Nephron progenitor cell (in vitro differentiated cells): Measurements from ENCODE around the gene DIP2C.

ENCODE experiments used
- DNase-seq: peaks from one replicate; pipeline ENCODE4 v3.0.0; 2021
- H3K27ac Mint-ChIP-seq: 2 replicates; pipeline ENCODE4 v1.8.0; 2021; ENCODE audit warnings: mild to moderate bottlenecking, moderate library complexity, mixed read lengths
- H3K27me3 Mint-ChIP-seq: 2 replicates; pipeline ENCODE4 v1.8.0; 2021; ENCODE audit warnings: mild to moderate bottlenecking, low read depth, mixed read lengths; ENCODE audit not compliant: poor library complexity
- H3K36me3 Mint-ChIP-seq: 2 replicates; pipeline ENCODE4 v1.8.0; 2021; ENCODE audit warnings: low read depth, mixed read lengths
- H3K4me1 Mint-ChIP-seq: 2 replicates; pipeline ENCODE4 v1.8.0; 2021; ENCODE audit warnings: mixed read lengths
- H3K4me3 Mint-ChIP-seq: 2 replicates; pipeline ENCODE4 v1.8.0; 2021; ENCODE audit warnings: mild to moderate bottlenecking, moderate library complexity, mixed read lengths
- H3K9me3 Mint-ChIP-seq: 2 replicates; pipeline ENCODE4 v1.8.0; 2021; ENCODE audit warnings: mild to moderate bottlenecking, moderate library complexity, mixed read lengths
- CTCF ChIP-seq: fragments of 200-600 bp; sonication (generic); IDR thresholded peaks from 2 replicates; pipeline ENCODE4 v1.5.0; 2021; ENCODE audit warnings: antibody characterized with exemption

DIP2C gene

GRCh38 chr10:561721-562120 is 127.7 kb downstream of the DIP2C start:
- Mint-ChIP-seq H3K4me1 (peaks cover 52% of the 10 kb centered on the region), H3K27ac (no peak overlapping the region), H3K27me3 (peaks cover 6% of the 10 kb centered on the region), H3K4me3 (no peak overlapping the region), H3K9me3 (peaks cover 46% of the 10 kb centered on the region), H3K36me3 (peaks cover 47% of the 10 kb centered on the region)
- no peak for DNase-seq
- TF ChIP-seq CTCF, result no peak

DNA sequence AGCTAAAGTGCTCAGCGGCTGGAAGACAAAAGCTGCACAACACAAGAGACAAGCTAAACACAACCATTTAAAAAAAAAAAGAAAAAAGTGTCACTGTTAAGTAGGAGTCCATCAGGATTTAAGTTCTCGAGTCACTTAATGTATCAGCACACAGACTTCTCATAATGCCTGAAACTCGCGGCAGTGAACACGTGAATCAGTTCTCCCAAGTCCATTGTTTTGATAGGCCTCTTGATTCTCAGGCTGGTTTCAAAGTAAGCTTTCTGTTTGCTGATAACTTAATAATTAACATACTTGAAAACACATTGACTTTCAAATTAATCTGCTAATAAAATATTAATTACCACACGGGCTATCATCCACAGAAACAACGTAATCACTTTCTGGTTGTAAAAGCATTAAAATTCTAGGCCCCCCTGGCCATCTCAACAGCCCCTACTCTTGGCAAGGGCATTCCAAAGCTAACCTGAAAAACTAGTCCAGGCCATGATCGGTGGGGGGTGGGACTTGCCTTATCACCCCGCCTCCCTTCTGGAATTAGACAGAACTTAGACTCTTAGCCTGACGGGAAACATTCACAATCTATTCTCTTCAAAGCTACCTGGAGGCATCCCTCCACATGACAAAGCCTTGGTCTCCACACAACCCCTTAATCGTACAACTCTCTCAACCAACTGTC is 129.0 kb downstream of the DIP2C start:
- Mint-ChIP-seq H3K4me3 (no peak overlapping the region), H3K36me3 (peaks cover 36% of the 10 kb centered on the region), H3K27me3 (peaks cover 6% of the 10 kb centered on the region), H3K4me1 (peaks cover 63% of the 10 kb centered on the region), H3K9me3 (peaks cover 35% of the 10 kb centered on the region), H3K27ac (peak overlapping the region; percentile 81)
- DNase-seq, result no peak
- TF ChIP-seq CTCF, result no peak

DNA sequence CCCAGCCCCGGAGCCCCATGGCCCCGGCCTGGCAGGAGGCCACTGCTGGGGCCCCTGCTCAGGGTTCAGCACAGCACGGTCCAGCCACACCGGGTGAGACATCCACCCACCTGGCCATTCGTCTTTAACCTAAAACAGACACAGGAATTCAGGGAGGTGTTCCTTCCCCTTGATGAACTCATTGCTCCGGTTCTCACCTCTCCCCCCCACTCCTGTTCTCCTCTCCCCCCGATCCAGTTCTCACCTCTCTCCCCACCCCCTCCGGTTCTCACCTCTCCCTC is 129.8 kb downstream of the DIP2C start:
- DNase-seq, result no peak
- no peak overlapping the region for H3K4me3 Mint-ChIP-seq
- H3K4me1 Mint-ChIP-seq, result peaks cover 69% of the 10 kb centered on the region
- peaks cover 29% of the 10 kb centered on the region for H3K36me3 Mint-ChIP-seq
- H3K9me3 Mint-ChIP-seq, result peaks cover 28% of the 10 kb centered on the region
- H3K27ac Mint-ChIP-seq, result peak overlapping the region; percentile 69
- no peak for TF ChIP-seq CTCF
- peaks cover 6% of the 10 kb centered on the region for H3K27me3 Mint-ChIP-seq

DNA sequence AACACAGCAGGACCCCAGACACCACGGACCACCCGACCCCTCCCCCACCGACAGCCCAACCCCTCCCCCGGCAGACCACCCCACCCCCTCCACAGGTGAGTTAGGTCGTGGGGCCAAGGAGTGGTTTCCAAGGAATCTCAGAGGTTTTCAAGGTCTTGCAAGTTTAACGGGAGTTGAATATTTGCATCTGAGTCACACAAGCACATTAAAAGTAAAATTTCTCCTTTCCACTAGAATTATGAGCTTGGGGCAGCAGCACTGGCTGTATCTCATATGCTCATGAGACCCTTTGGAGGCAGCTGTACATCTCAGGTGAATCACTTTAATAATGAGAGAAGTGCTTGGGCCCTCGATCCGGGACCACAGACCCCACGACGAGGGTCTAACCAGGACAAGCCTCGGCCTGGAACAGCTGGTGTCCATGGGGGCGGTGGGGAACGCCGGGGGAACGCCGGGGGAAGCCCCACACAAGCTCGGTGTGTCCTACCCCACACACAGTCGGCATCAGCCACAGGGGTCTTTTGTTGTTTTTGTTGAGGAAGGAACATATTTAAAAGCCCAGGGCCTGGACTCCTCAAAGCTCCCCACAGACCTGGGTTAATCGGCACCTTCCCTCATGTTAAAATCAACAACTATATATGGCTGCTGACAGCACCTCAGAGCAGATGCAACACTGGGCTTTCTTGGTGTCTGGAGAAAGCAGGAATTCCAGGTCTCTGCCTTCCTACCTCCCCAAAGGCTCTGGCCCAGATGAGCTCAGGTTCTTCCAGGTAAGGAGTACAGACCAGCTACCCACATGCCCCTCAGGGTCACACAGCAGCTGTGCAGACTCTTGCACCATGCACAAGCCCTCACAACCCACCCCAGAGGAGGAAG is 130.3 kb downstream of the DIP2C start:
- Mint-ChIP-seq H3K4me1 (peaks cover 70% of the 10 kb centered on the region), H3K36me3 (peaks cover 23% of the 10 kb centered on the region), H3K9me3 (peaks cover 22% of the 10 kb centered on the region), H3K27me3 (peaks cover 3% of the 10 kb centered on the region), H3K4me3 (no peak overlapping the region), H3K27ac (no peak overlapping the region)
- TF ChIP-seq CTCF, result no peak
- no peak for DNase-seq

- Mint-ChIP-seq H3K9me3 (peaks cover 14% of the 10 kb centered on the region), H3K4me1 (peaks cover 76% of the 10 kb centered on the region), H3K27ac (no peak overlapping the region), H3K36me3 (peaks cover 15% of the 10 kb centered on the region), H3K27me3 (peaks cover 3% of the 10 kb centered on the region), H3K4me3 (no peak overlapping the region)
- DNase-seq, result no peak
- TF ChIP-seq CTCF, result no peak
Measured at GRCh38 chr10:558364-558763, 131.1 kb downstream of the DIP2C start.
